CD4-positive, alpha-beta T cell treated with Interleukin-4 for 4 hours (primary cell): Measurements from ENCODE around the gene LMAN1.

Source experiments
- DNase-seq: peaks from one replicate; pipeline ENCODE4 v3.0.0-alpha.2; 2020

LMAN1 gene

DNA sequence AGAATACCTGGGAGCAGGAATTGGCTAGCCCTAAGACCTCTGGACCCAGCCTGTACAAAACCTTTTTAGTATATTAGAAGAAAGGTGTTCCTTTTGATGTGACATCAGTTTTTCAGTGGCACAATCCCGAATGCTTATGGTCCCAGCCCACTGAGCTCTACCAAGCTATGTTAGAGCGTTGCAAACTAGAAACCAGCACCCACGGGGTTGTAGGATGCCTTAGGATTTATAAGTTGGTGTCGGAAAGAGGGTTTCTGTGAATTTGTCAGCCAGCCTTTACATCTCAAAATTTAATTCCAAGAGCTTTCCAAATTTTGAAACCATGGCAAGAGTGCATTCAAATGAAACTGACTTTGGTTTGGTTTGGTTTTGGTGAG is 499 bp upstream of the LMAN1 start:
- no peak for DNase-seq

DNA sequence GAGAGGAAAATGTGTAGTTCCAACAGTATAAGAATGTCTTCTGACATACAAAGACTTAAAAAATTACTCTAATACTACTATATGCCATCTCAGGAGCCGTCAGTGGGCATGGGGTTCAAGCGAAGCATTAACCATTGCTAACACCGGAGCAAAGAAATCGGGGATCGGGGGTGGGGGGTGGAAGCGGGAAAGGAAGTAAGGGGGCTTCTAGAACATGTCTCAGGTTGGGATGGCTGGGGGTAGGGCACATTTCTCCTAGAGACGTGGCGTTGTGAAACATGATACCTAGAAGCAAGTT is 702 bp downstream of the LMAN1 start:
- DNase-seq = no peak

DNA sequence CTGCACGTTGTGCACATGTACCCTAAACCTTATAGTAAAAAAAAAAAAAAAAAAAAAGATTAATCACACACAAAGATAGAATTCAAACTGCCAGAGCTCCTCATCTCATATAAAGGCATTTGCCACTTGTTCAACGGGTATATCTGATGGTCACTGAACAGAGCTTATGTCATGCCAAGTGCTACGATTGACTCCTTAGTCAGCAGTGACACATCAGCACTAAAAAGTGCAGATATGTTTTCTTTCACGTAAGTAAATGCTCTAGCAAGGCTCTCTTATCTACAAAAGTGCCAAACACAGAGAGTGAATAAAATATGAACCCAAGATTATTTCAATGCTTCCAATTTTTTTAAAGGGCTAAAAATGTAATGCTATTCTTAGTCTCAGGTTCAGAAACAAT is 1.1 kb downstream of the LMAN1 start:
- peak; percentile 51 for DNase-seq

DNA sequence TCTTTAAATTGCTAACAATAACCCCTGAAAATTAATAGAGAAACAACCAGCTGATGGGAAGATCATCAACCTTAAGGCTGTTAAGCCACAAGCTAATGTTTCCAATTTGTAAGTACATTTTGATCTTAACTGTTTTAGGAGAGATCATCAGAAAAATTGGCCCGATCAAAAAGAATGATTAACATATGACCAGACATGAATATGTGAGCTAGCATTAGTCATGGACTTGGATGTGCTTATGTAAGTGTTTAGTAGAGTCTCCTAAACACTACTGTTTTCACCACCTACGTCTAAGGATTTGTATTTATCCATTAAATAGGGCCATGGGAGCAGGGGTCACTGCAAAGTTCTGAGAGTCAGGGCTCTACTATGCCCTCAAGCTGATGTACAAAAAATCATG is 4.3 kb downstream of the LMAN1 start:
- DNase-seq = no peak

DNA sequence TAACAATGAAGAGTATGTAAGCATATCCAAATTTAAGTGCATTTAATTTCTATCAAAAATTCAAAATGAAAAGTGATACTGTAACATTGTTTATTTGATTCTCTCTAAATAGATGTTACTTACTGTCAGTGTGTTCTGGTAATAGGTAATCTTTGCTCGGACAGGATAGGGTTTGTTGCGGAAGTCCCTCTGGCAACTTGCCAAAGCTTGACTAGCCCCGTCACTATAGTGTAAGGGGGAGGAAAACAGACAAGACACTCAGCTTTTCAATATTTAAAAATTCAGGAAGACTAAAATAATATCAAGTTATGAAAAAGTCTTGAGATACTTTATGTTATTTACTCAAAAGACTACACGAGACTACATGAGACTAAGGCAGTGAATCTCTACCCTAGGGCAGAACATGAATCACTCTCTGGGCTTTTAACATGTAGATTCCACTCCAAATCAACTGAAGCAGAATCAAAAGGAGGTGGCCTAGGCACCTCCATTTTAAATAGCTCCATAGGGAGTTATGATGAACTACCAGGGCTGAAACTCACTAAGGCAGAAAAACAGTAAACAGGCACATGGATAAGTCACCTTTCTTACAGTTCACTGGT is 5.9 kb downstream of the LMAN1 start:
- DNase-seq = no peak

DNA sequence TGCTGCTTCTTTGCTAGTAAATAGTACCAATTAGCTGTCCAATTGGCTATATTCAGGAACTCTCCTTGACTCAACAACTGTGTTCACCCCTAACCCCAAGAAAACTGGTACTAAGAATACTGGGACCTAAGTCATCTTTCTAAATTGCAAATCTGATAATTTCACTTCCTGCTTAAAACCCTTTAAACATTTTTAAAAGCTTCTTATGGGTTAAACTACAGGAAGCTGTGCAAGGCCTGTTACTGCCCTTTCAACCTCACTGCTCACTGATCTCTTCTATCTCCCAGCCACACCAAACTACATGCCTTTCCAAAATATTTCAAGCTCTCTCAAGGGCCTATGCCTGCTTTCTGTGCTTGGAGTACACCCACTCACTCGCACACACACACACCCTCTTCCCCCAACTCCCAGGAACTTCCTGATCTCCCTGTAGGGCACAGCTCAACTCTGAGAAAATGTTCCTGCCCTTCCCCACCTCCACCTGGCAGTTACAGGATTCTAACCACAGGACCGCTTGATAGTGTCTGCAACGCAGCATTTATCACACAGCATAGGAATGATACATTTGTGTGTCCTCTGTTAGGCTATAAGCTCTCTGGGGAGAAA is 6.7 kb downstream of the LMAN1 start:
- no peak for DNase-seq

DNA sequence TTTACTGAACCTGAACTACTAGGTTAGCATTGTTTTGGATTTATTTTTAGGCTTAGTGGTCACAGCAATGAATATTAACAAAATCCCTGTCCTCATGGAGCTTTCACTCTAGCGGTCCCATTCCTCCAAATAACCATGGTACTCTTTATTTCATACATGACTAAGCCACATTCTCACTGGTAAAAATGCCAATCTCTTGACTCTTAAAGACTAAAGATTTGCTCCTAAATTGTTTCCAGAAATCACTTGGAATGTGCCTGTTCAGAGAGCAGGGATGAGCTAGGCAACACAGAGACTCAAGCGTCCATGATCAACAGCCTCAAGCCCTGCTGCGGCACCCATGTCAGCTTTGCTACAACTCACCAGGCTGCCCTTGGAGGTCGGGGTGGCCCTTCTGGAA is 13.5 kb downstream of the LMAN1 start:
- no peak for DNase-seq

DNA sequence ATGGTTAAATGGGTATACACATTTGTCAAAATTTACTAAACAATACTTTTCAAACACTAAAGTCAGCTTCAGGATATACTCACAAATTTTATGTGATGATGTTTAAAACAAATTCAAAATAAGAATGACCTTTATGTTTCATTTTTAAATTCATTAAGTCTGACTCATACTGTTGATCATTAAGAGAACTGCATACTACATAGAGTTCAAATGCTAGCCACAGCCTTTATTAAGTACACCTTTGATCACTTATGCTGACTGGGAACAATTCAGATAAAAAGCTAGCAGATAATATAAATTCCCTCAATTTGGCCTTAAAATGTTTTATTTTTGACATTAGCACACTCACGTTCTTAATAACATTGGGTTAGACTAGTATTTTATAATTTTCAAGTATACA is 14.1 kb downstream of the LMAN1 start:
- DNase-seq = no peak

DNA sequence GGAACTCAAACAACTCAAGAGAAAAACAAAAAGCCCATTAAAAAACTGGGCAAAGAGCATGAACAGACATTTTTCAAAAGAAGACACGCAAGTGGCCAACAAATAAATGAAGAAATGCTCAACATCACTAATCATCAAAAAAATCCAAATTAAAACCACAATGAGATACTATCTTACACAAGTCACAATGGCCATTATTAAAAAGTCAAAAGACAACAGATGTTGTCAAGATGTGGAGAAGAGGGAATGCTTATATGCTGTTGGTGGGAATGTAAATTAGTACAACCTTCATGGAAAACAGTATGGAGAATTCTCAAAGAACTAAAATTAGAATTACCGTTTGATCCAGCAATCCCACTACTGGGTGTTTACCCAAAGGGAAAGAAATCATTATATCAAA is 15.1 kb downstream of the LMAN1 start:
- DNase-seq = no peak

DNA sequence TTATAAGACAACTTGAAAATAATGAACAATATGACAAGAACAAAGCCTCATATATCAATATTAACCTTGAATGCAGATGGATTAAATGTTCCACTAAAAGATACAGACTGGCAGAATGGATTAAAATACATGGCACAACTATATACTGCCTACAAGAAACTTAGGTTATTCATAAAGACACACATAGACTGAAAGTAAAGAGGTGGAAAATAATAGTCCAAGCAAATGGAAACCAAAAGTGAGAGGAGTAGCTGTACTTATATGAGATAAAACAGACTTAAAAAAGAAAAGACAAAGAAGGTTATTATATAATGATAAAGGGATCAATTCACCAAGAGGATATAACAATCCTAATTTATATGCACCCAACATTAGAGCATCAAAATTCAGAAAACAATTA is 18.2 kb downstream of the LMAN1 start:
- DNase-seq = no peak

DNA sequence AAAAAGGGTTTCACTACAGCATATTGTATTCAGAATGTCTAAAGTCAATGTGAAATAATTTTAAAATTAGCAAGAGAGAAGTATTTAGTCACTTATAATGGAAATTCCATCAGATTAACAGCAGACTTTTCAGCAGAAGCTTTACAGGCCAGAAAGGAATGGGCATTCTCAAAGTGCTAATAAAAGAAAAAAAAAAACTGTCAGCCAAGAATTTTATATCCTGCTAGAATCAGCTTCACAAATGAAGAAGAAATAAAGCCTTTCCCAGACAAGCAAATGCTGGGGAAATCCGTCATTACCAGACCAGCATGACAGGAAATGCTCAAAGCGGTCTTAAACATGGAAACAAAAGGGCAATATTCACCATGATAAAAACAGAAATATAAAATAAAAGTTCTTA is 18.8 kb downstream of the LMAN1 start:
- no peak for DNase-seq

DNA sequence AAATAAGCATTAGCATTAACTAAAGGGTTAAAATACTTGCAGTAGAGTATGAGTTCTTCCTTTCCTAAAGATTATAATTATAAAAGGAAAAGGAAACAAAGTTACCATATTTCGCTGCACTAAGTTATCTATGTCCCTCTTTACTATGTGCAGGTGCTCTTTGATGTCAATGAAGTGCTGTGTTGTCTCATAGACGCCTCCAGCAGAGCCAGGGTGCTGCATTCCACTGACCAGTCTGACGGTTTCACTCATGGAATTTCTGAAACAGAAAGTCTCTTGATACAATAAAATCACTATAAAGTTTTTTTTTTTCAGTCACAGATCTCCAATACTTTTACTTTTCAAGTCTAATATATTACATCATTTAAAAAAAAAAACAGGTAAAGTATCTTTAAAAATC is 26.1 kb downstream of the LMAN1 start:
- DNase-seq = no peak

DNA sequence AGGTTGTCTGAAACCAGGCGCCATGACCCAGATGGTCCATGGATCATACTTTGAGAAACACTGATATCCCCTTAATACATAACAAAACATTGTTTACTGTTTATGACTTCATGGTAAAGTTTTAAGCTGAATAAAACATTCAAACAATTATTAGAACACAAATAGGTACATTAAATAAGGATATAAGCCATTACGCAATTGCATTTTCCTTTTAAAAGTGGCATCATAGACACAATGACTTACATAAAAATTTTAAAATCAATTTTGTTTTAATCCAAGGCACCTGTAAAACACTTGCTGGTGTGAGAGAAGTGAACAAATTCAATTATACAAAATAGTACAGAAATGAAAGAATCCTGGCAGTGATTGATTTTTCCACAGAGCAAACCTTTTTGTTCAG is 30.4 kb downstream of the LMAN1 start:
- DNase-seq = no peak

DNA sequence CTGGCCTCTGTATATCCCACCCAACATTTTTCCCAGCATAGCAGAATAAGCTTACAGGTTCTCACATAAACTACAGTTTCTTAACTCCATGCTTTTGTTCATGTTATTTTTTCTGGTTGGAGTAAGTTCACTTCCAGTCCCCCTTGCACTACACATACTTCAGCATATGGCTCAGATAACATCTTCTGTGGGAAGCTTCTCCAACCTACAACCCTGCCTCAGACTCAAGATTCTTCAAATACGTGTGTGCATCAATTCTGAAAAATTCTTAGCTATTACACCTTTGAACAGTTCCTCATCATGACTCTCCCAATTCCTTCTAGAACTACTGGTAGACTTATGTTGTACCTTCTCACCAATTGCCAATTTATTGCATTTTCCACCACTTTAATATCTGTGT is 33.1 kb downstream of the LMAN1 start:
- DNase-seq = no peak

DNA sequence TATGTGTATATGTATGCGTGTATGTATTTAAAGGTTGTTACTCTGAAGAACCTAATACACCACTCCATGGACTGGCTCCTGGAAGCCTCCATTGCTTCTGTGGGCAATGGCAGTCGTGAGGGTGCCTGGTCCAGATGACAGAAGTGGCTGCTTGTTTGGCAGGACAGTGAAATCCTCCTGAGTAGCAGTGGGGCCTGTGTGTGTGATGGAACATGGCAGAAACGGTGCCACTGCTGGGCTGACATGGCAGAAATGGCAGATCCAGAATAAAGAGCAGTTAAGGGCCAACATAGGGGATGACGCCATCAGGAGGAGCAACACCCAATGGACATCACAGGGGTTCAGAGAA is 34.5 kb downstream of the LMAN1 start:
- no peak for DNase-seq

DNA sequence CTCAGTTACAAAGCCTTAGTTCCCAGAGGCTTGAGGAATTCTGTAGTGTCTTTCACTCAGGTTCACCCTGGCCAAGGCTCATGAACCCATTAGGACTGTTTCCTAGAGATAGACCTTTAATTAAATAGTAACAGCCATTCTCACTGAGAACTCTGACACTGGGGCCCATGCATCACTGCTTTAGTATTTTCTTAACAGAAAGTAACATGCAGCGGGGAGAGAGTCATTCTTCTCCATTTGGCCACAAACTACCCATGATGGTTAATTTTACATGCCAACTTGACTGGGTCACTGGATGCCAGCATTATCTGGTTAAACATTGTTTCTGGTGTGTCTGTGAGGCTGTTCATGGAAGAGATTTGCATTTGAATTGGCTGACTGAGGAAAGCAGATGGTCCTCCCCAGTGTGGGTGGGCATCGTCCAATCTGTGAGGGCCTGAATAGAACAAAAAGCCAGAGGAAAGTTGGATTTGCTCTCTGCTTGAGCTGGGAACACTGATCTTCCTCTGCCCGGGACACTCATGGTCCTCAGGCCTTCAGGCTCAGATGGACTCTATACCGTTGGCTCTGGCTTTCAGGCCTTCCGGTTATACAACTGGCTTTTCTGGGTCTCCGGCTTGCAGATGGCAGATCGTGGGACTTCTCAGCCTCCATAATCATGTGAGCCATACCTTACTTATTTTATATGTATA is 35.0 kb downstream of the LMAN1 start:
- no peak for DNase-seq

DNA sequence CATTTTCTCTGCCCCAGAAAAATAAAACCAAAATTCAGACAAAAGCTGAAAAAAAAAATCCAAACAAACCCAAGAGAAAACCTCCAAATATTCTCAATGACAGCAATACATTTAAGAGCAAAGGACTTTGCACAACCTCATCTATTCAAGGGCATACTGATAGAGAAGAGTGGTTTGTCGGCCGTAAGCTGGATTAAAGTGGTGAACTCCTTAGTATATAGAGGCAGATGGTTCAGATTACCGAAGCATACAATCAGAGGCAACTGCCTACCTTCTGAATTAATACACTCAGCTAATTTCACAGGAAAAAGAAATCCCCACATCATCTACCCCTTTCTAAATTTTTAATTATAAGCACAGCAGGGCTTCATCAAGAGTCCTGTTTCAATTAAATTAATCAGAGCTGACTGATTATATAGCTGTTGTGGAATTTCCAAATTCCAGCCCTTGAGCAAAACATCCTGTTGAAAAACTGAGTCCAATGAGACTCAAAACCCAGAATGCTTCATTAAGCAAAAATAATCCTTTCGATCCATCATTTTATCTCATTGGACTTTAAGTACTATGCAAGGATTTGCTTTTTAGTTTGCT is 40.5 kb downstream of the LMAN1 start, which contains the start of gene CPLX4:
Gene CPLX4 (minus strand): TSS at position 190 of the 591 bp plus-strand sequence. CDS start 187 bp downstream, at position 3.
- DNase-seq = no peak

DNA sequence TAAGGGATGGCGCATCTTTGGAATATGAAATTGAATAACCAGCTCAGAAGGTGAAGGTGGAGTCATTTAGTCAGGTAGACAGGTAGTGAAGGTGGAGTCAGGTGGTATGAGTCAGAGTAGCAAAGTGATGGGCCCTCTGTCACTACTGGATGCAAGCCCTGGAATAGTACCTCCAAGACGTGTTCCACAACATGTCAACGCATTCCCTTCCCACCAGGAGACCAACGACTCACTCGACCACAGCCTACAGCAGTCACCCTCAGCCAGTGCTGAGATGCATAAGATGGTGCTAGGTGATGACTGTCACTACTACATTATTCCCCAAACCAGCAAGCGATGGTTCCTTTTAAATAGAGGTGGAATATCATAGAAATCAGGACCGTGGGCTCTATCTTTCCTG is 47.4 kb downstream of the LMAN1 start:
- no peak for DNase-seq

DNA sequence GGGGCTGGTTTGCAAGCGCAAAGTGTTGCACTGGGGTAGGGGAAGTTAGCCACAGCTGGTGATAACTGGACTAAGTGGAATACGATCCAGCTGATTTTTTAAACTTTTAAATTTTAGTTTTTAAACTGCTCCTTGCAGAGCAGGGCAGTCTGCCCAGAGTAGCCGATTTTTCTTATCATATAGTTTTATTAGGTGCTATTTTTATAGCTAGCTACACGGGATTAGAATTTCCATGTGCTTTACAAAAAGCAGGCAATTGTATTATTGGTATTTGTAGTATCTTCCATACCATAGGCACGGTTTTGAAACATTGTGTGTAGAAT is 50.2 kb downstream of the LMAN1 start:
- DNase-seq = no peak

DNA sequence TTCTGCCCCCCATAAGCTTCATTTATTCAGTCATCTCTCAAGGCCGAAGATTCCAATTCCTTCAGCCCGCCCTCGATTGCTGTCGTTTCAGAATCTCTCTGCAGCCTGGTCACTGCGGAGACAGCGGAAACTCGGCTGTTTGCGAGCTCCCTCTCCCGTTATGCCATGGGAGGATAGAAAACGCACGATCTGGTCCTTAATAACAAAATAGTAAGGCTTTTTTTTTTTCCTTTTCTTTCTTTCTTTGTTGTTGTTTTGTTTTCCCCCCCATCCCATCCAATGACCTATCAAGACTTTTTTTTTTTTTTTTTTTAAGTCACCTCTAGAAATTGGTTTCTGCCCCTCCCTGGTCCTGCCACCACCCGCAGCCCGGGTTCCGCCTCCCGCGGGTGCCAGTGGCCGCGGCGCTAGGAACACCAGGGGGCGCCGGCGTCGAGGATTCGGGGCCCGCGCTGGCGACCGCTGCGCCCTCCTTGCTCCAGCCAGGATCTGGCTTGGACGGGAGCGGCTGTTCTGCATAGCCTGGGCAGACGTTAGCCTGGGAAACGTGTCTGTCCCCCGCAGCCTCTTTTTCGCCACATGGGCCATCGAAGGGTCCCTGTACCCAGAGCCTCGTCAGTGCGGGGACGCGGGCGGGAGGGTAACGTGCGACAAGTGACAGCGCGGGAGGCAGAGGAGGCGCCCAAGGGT is 50.7 kb downstream of the LMAN1 start:
- peak; percentile 35 for DNase-seq

DNA sequence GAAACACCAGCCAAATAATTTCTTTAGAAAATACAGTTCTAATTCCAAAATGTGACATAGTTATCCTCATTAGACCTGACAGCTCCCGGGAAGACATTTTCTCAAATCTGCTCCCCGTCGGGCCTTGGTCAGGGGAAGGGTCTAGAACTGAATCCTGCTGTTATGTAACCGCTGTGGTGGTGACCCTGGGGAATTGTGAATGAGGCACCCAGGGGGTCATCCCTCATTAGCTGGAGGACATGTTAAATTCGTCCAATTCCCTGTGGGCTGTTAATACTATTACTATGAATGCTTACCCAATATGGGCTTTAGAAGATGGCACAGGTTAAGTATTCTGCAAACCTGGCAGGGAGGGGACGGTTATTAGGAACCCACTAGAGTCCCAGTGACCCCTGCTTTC is 52.4 kb downstream of the LMAN1 start:
- no peak for DNase-seq

DNA sequence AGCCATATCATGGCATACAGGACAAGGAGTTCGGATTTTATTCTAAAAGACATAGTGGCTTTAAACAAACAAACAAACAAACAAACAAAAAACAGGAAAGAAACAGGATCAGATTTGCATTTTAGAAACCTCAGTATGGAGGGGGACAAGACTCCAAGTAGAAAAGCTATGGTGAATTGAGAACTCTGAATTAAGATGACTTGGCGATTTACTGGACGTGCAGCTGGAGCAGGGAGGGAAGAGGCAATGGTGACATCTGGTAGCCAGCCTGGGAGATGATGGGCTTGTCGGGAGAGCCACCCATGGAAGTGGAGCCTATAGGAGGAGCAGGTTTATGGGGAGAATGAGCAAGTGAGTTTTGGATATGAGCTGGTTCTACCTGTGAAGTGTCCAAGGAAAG is 53.8 kb downstream of the LMAN1 start:
- no peak for DNase-seq

DNA sequence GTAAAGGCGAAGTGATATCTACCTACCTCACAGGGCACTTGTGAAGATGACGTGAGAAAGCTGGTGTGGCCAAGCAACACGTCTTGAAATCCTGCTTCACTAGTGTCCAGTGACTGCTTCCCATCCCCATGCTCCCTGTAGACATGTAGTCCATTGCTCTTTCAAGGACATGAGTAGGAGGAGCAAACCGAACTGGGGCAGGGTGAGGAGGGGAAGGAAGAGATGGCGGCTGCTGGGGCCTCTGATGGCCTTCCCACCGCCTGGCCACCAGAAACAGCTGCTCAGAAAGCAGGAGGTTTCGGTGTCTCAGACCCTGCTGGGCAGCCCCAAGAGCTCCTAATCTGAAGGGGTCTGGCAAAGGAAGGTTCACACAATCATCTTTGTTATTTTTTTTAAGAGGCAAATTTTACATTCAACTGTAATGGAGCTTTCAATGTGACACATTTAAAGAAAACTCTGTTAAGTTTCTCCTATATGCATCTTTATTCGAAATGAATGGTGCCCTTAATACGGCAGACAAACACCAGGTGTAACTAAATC is 55.3 kb downstream of the LMAN1 start:
- DNase-seq = no peak

DNA sequence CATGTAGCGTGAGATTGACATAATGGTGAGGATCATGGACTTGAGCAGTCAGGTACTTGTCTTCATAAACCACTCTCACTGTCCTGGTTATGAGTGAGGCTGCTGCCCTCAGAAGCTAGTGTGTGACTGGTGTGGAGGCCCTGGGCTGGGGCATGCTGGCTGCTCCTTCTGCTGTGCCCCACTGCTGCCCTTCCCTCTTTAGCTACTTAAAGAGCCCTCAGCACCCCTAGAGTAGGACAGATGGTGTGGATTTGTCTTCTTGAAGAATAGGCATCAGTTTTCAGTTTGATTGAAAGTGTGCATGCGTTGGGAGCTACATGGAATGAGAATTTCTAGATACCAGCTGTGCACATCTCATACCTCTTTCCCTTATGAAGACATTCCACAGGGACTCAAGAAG is 56.1 kb downstream of the LMAN1 start:
- no peak for DNase-seq
